Measurements from ENCODE around the gene TBX10.
"Not testable (repeated sequence)": the region's sequence is repeated elsewhere in the genome, so short reads cannot be mapped to it uniquely, and the experiment has no call there.

Gene TBX10

GRCh38 chr11:67606492-67607295 lies 32.9 kb downstream of the TBX10 start, which contains the start of gene NDUFV1:
TSS of gene NDUFV1 (plus strand) at chr11:67606936. CDS start at chr11:67607005, 69 bp downstream.
- no peaks in the 10 kb centered on the region for H3K27me3 ChIP-seq

GRCh38 chr11:67606093-67606491 lies 33.5 kb downstream of the TBX10 start:
- H3K36me3 ChIP-seq, result peaks cover 20% of the 10 kb centered on the region
- peaks cover 20 to 24% of the 10 kb centered on the region in 2 experiments for H3K4me1 ChIP-seq (ENCODE audit: control insufficient read depth in 1 of 2, insufficient read depth in 1 of 2, low read depth in 1 of 2, low read length in 1 of 2)
- no peaks in the 10 kb centered on the region for H3K27me3 ChIP-seq
- H3K4me3 ChIP-seq (ENCODE audit: low read depth in 1 of 2, low read length in 1 of 2), result peak overlapping the region; percentile 81 to 93
- H3K9me3 ChIP-seq, result no peaks in the 10 kb centered on the region
- peak overlapping the region; percentile 74 for H3K27ac ChIP-seq
- no peak for TF ChIP-seq CTCF (IDR thresholded peaks at IDR 0.05)

More at GRCh38 chr11:67606492-67607295, 32.9 kb downstream of the TBX10 start, which contains the start of gene NDUFV1:
- Histone ChIP-seq H3K27ac (peak within 1 kb of the TSS; percentile 74), H3K36me3 (peaks cover 26% of the 10 kb centered on the region), H3K4me3 (ENCODE audit: low read depth in 1 of 2, low read length in 1 of 2) (peak within 1 kb of the TSS; percentile 81 to 93), H3K4me1 (ENCODE audit: control insufficient read depth in 1 of 2, insufficient read depth in 1 of 2, low read depth in 1 of 2, low read length in 1 of 2) (peaks cover 17 to 22% of the 10 kb centered on the region in 2 experiments), H3K9me3 (no peaks in the 10 kb centered on the region)
- peak; percentile 89 for TF ChIP-seq CTCF (IDR thresholded peaks at IDR 0.05)

GRCh38 chr11:67605231-67606011 lies 34.1 kb downstream of the TBX10 start:
- Histone ChIP-seq H3K4me1 (ENCODE audit: control insufficient read depth in 1 of 2, insufficient read depth in 1 of 2, low read depth in 1 of 2, low read length in 1 of 2) (peaks cover 26 to 30% of the 10 kb centered on the region in 2 experiments), H3K4me3 (ENCODE audit: low read depth in 1 of 2, low read length in 1 of 2) (peak overlapping the region in 1 of 2 experiments; percentile 93), H3K9me3 (no peaks in the 10 kb centered on the region), H3K27me3 (no peaks in the 10 kb centered on the region), H3K36me3 (peaks cover 13% of the 10 kb centered on the region), H3K27ac (no peak overlapping the region)
- TF ChIP-seq CTCF (IDR thresholded peaks at IDR 0.05), result no peak

GRCh38 chr11:67604815-67605214 lies 34.7 kb downstream of the TBX10 start:
- no peak for TF ChIP-seq CTCF (IDR thresholded peaks at IDR 0.05)
- Histone ChIP-seq H3K9me3 (no peaks in the 10 kb centered on the region), H3K4me3 (ENCODE audit: low read depth in 1 of 2, low read length in 1 of 2) (no peak overlapping the region), H3K4me1 (ENCODE audit: control insufficient read depth in 1 of 2, insufficient read depth in 1 of 2, low read depth in 1 of 2, low read length in 1 of 2) (peaks cover 32 to 36% of the 10 kb centered on the region in 2 experiments), H3K36me3 (peaks cover 9% of the 10 kb centered on the region), H3K27ac (no peak overlapping the region), H3K27me3 (no peaks in the 10 kb centered on the region)

GRCh38 chr11:67604119-67604518 lies 35.4 kb downstream of the TBX10 start:
- H3K36me3 ChIP-seq; H3K27ac ChIP-seq; H3K27me3 ChIP-seq; H3K4me3 ChIP-seq (ENCODE audit: low read depth in 1 of 2, low read length in 1 of 2); H3K9me3 ChIP-seq: not testable (repeated sequence)
- H3K4me1 ChIP-seq (ENCODE audit: control insufficient read depth in 1 of 2, insufficient read depth in 1 of 2, low read depth in 1 of 2, low read length in 1 of 2), result peaks cover 32 to 43% of the 10 kb centered on the region in 2 experiments

Data from neutrophil (primary cell).